IMR-90 (cell line): ENCODE data around the gene IGF2. TPM values are rescaled to one million over a fixed set of nuclear protein-coding genes. Genes with fewer than 3 reads are reported as not detected.

ENCODE experiments used
- ATAC-seq: fragments of 200-7000 bp; cut with Tn5 transposase; 2 replicates; pipeline ENCODE4 v1.9.1; 2020; ENCODE audit warnings: low read depth, mild to moderate bottlenecking, moderate library complexity
- BruUV-seq: library from RNA; stranded (reverse); fragments of 400-500 nt; replicated peaks from 2 replicates; lab custom pipeline; 2021; lab: Mats Ljungman, UMichigan
- CTCF ChIA-PET: fragments of 300-600 bp; formaldehyde crosslinking; extraction: SDS; loops from one replicate; lab custom pipeline; 2021; ENCODE audit warnings: antibody characterized with exemption; lab: Yijun Ruan, JAX
- POLR2A ChIA-PET: fragments of 300-600 bp; sonication (Branson Sonifier 250); formaldehyde crosslinking; loops from one replicate; lab custom pipeline; 2022; ENCODE audit warnings: antibody characterized with exemption; ENCODE audit not compliant: unreplicated experiment; lab: Charles Lee
- DNase-seq: peaks from one replicate; pipeline ENCODE4 v3.0.0; 2013
- H2AFZ ChIP-seq: replicated peaks from 2 replicates; pipeline ENCODE3; 2013; ENCODE audit warnings: low read length, mild to moderate bottlenecking; ENCODE audit not compliant: poor library complexity
- H2AK5ac ChIP-seq: 2 replicates; pipeline ENCODE4 v1.6.1; 2013; ENCODE audit warnings: low read depth, low read length, inconsistent platforms
- H2AK9ac ChIP-seq: replicated peaks from 2 replicates; pipeline ENCODE3; 2013; ENCODE audit warnings: mild to moderate bottlenecking, low read depth, low read length, moderate library complexity; ENCODE audit not compliant: poor library complexity
- H2BK120ac ChIP-seq: 2 replicates; pipeline ENCODE4 v1.6.1; 2013; ENCODE audit warnings: low read depth, low read length, inconsistent platforms
- H2BK15ac ChIP-seq: 3 replicates; pipeline ENCODE4 v1.6.1; 2013; ENCODE audit warnings: low read depth, low read length, inconsistent platforms
- H2BK20ac ChIP-seq: 2 replicates; pipeline ENCODE4 v1.6.1; 2013; ENCODE audit warnings: low read depth, mild to moderate bottlenecking, inconsistent platforms, low read length, moderate library complexity
- H2BK5ac ChIP-seq: 2 replicates; pipeline ENCODE4 v1.6.1; 2013; ENCODE audit warnings: mild to moderate bottlenecking, low read depth, low read length, inconsistent platforms; ENCODE audit not compliant: poor library complexity, severe bottlenecking
- H3K14ac ChIP-seq: replicated peaks from 2 replicates; pipeline ENCODE4 v1.6.1; 2013; ENCODE audit warnings: low read depth, low read length, inconsistent platforms
- H3K18ac ChIP-seq: 2 replicates; pipeline ENCODE4 v1.6.1; 2013; ENCODE audit warnings: low read depth, low read length, control low read depth
- H3K23ac ChIP-seq: 2 replicates; pipeline ENCODE4 v1.6.1; 2013; ENCODE audit warnings: low read depth, low read length, inconsistent platforms
- H3K27ac ChIP-seq: 2 replicates; pipeline ENCODE4 v1.5.1; 2013; ENCODE audit warnings: mild to moderate bottlenecking, control low read depth, low read length; ENCODE audit not compliant: insufficient read depth
- H3K27me3 ChIP-seq: 2 replicates; pipeline ENCODE4 v1.6.1; 2013; ENCODE audit warnings: low read length; ENCODE audit not compliant: control insufficient read depth, insufficient read depth
- H3K36me3 ChIP-seq: 2 replicates; pipeline ENCODE4 v1.6.1; 2013; ENCODE audit warnings: low read length, mixed read lengths; ENCODE audit not compliant: control insufficient read depth, insufficient read depth
- H3K4ac ChIP-seq: 2 replicates; pipeline ENCODE4 v1.6.1; 2013; ENCODE audit warnings: low read depth, low read length, inconsistent platforms
- H3K4me1 ChIP-seq: 2 replicates; pipeline ENCODE4 v1.6.1; 2013; ENCODE audit warnings: low read length, mixed read lengths; ENCODE audit not compliant: control insufficient read depth, insufficient read depth
- H3K4me2 ChIP-seq: 2 replicates; pipeline ENCODE4 v1.6.1; 2013; ENCODE audit warnings: low read depth, mild to moderate bottlenecking, control low read depth, low read length, moderate library complexity
- H3K4me3 ChIP-seq: 2 replicates; pipeline ENCODE4 v1.5.1; 2013; ENCODE audit warnings: low read depth, mild to moderate bottlenecking, control low read depth, low read length, moderate library complexity; ENCODE audit not compliant: insufficient read depth
- H3K56ac ChIP-seq: 2 replicates; pipeline ENCODE4 v1.6.1; 2013; ENCODE audit warnings: low read length, inconsistent platforms; ENCODE audit not compliant: insufficient read depth; ENCODE audit errors: extremely low read depth
- H3K79me1 ChIP-seq, 2 experiments: 2 replicates each; pipeline ENCODE4 v1.6.1; 2013; ENCODE audit warnings: low read length in 2 of 2, inconsistent platforms in 1 of 2, low read depth in 1 of 2
- H3K9ac ChIP-seq: 2 replicates; pipeline ENCODE4 v1.6.1; 2013; ENCODE audit warnings: low read depth, low read length, control low read depth
- H3K9me1 ChIP-seq: 2 replicates; pipeline ENCODE4 v1.6.1; 2013; ENCODE audit warnings: low read length, inconsistent platforms; ENCODE audit not compliant: insufficient read depth
- H3K9me3 ChIP-seq: 2 replicates; pipeline ENCODE4 v1.6.1; 2013; ENCODE audit warnings: low read length; ENCODE audit not compliant: control insufficient read depth, insufficient read depth
- H4K20me1 ChIP-seq: 2 replicates; pipeline ENCODE4 v1.6.1; 2013; ENCODE audit warnings: low read length, inconsistent platforms; ENCODE audit not compliant: insufficient read depth
- H4K5ac ChIP-seq: 2 replicates; pipeline ENCODE4 v1.6.1; 2013; ENCODE audit warnings: mild to moderate bottlenecking, low read depth, low read length, control low read depth
- H4K8ac ChIP-seq, 2 experiments: 2 replicates each; pipeline ENCODE4 v1.6.1; 2013; ENCODE audit warnings: low read depth in 2 of 2, low read length in 2 of 2, control low read depth in 1 of 2, inconsistent platforms in 1 of 2
- H4K91ac ChIP-seq: 2 replicates; pipeline ENCODE4 v1.6.1; 2013; ENCODE audit warnings: low read depth, low read length, inconsistent platforms; ENCODE audit not compliant: insufficient read depth
- MAFK ChIP-seq: IDR thresholded peaks from 2 replicates; pipeline ENCODE4 v1.6.1; 2012; ENCODE audit warnings: low read depth, low read length, improper control_type of control experiment
- MXI1 ChIP-seq: IDR thresholded peaks from 2 replicates; pipeline ENCODE4 v1.6.1; 2012; ENCODE audit warnings: low read depth, mild to moderate bottlenecking, low read length, moderate library complexity, borderline replicate concordance
- WGBS, 2 experiments: methylation state at CpG; one replicate each; pipeline versions ENCODE4 v1.1.5 to v1.1.7; 2013; ENCODE audit warnings: missing lambda C conversion rate in 2 of 2; ENCODE audit not compliant: insufficient read length in 1 of 2; ENCODE audit errors: extremely low coverage in 2 of 2; 5-methylcytosine and 5-hydroxymethylcytosine counted together
- dilution Hi-C: fragments of 300-500 bp; cut with HindIII; formaldehyde crosslinking; loops from one replicate; pipeline ENCODE4 v1.14.3; 2018; ENCODE audit warnings: low sequenced_read_pairs; ENCODE audit not compliant: unreplicated experiment
- in situ Hi-C: fragments of 300-500 bp; cut with MboI; formaldehyde crosslinking; loops from 3 replicates; pipeline ENCODE4 v1.14.3; 2019; ENCODE audit warnings: low sequenced_read_pairs, inconsistent platforms, mixed read lengths
- intact Hi-C: fragments of 100-400 bp; cut with micrococcal nuclease; formaldehyde crosslinking; loops from 2 replicates; pipeline ENCODE4 v1.10.0; 2022
- polyA plus RNA-seq, 3 experiments: library from polyadenylated mRNA; depleted of rRNA; stranded (reverse); fragments of >200 nt; gene quantifications; 2 replicates each; pipeline ENCODE4 v1.2.3, GENCODE V29; 2012; ENCODE audit warnings: low replicate concordance in 1 of 3
- total RNA-seq: library from RNA; depleted of rRNA; stranded (reverse); fragments of >200 nt; gene quantifications from 2 replicates; pipeline ENCODE4 v1.2.3, GENCODE V29; 2012

The IGF2 gene
- total and polyA plus RNA-seq, 2 of the 4 experiments (the other 2 are of a cell fraction), result 2.3 to 21.8 TPM

DNA sequence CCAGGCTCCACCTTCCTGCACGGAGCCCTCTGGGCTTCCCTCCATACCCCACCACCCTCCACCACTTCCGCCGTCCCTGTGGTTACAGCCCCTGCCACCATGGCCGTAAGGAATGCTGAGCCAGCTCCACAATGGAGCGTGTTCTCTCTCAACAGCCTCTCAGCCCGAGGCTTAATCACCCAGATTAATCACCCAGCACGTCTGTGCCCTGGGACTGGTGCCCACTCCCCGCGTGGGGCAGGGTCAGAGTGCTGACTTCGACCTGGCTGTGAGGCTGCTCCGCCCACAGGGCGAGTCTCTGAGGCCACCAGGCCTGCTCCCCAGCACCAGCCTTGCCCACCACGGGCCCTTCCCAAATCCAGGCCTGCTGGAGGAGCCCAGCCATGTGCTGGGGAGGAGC lies 36.5 kb upstream of the IGF2 start:
- ATAC-seq (peak; percentile 35; the same call in 1 of the 2 replicates), DNase-seq (peak; percentile 52)
- TF ChIP-seq MAFK, result peak; percentile 68
- no peak for TF ChIP-seq MXI1
- Histone ChIP-seq H2BK5ac (no peak overlapping the region), H2AFZ (peak overlapping the region; percentile 68), H4K5ac (no peak overlapping the region), H3K4me3 (no peak overlapping the region), H3K27me3 (peaks cover 5% of the 10 kb centered on the region; the same call in 1 of the 2 replicates), H2AK5ac (no peak overlapping the region), H3K4me2 (no peak overlapping the region), H3K4me1 (no peaks in the 10 kb centered on the region), H4K91ac (no peak overlapping the region), H3K4ac (no peak overlapping the region), H3K18ac (no peak overlapping the region), H4K20me1 (no peaks in the 10 kb centered on the region), H2BK15ac (no peak overlapping the region), H2BK20ac (no peak overlapping the region), H3K23ac (no peak overlapping the region), H3K14ac (no peak overlapping the region), H2AK9ac (peak overlapping the region; percentile 70), H3K79me1 (no peaks in the 10 kb centered on the region), H4K8ac (no peak overlapping the region), H3K27ac (no peak overlapping the region), H3K9me3 (no peaks in the 10 kb centered on the region), H3K36me3 (no peaks in the 10 kb centered on the region), H3K56ac (no peak overlapping the region), H3K9ac (no peak overlapping the region), H2BK120ac (no peak overlapping the region), H3K9me1 (peaks cover 6% of the 10 kb centered on the region)
- in situ Hi-C loops (loop anchor here (25.0 kb wide), 1 partner anchor 712 kb away; the partner anchor contains the start of gene CDKN1C), dilution Hi-C loops (no loop called here), intact Hi-C loops (no loop called here)
- whole genome bisulfite sequencing, 2 experiments, result 55% methylated on average over 4 of the region's 13 CpGs; no CpG with 5 or more reads in 1 of the 2 experiments
- POLR2A ChIA-PET, result no interaction called here
- CTCF ChIA-PET, result no interaction called here
- no TSS peak for BruUV-seq
